HG02943 (cell line): Measurements from ENCODE around the gene LINC00632.
"Not testable (repeated sequence)": the region's sequence is repeated elsewhere in the genome, so short reads cannot be mapped to it uniquely, and the experiment has no call there.

Experiments
- ATAC-seq: cut with Tn5 transposase; IDR thresholded peaks from one replicate; pipeline ENCODE4 v1.9.1; 2021; ENCODE audit warnings: mild to moderate bottlenecking, low read depth, moderate library complexity; ENCODE audit not compliant: unreplicated experiment

LINC00632 gene

GRCh38 chrX:140709421-140709846 is at the start of gene LINC00632:
TSS of gene LINC00632 (plus strand) at chrX:140709759.
- ATAC-seq = no peak

DNA sequence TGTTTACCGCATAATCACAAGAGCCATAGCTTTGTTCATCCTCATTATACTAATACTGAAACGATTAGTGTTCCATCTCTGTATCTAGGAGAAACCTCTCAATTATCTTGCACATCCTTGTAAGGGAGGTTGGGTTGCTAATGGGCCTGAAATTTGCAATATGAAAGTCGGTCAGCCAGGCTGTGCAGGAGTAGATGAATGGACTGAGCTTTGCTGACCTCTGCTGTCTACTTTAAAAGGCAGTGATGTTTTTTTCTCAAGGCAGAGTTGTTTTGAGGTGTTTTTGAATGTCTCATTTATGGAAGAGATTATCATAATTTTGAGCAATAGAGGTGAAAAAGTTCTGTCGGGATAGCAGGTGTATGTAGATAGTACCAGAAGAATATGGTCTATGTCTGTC is 47.9 kb upstream of the LINC00632 start:
- ATAC-seq = no peak

DNA sequence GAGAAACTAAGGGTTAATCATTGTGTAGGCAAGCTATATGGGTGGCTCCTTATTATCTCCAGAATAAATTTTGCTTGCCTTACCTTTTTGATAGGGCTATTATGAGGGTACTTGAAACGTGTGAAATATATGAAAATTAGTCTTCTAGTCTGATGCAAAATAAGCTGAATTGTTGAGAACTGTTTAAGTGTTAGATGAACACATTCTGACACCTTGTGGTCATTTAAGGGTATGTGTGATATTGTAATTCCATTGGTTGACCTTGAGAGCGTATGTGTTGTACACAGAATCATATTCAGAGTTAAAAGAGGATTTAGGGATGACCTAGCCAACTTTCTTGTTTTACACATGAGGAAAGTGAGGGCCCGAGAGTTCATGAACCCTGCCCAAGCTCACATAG is 44.6 kb upstream of the LINC00632 start:
- no peak for ATAC-seq

DNA sequence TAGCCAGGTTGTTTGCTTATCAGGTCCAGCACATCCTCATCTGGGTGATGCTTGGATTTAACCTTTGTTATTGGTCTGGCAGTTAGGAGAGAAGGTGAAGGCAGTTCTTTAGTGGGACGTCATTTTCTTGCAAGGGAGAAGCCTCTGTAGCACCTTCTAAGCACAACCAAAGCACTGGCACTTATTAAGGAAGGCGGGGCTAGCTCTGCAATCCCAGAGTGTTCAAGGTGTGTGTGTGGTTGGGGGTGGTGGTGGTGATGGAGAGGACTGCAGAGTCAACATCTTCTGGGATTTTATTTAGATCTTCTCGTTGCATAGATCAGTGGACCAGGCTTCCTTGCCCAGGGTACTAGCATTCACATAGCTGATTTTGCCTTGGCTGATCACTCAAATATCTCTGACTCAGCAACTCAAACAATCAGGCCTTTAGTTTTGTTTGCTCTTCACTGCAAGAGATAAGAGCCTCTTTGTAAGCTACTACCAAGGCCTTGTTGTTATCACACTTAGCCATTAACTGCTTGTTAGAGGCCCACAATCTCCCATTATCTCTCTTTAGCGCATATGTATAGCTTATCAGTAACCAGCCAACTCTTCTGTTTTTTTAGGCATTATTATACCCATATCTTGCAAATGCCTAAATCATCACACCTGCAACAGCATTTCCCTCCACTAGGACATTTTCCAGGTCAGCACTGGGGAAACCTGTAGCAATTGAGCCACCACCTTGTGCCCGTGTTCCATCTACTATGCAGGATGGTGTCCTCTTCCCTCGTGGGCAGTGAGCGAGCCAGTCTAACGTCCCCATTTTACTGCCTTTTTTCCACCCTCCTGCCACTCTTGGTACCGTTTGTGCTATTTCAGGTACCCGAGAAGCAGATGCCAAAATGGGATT is 36.5 kb upstream of the LINC00632 start:
- ATAC-seq = no peak

GRCh38 chrX:140687706-140688105 is 21.9 kb upstream of the LINC00632 start:
- no peak for ATAC-seq

DNA sequence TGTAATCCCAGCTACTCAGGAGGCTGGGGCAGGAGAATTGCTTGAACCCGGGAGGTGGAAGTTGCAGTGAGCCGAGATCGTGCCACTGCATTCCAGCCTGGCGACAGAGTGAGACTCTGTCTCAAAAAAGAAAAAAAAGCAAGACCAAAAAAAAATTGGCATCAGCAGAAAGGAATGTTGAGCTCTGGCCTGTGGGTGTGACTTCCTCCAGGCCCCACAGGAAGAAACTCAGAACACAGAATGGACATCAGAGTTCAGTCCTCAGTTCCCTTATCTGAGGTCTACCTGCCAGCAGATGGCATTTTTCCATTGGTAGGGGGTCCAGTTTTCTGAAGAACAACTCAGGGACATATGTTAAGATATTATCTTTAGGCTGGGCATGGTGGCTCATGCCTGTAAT is 18.0 kb upstream of the LINC00632 start:
- ATAC-seq = not testable (repeated sequence)

DNA sequence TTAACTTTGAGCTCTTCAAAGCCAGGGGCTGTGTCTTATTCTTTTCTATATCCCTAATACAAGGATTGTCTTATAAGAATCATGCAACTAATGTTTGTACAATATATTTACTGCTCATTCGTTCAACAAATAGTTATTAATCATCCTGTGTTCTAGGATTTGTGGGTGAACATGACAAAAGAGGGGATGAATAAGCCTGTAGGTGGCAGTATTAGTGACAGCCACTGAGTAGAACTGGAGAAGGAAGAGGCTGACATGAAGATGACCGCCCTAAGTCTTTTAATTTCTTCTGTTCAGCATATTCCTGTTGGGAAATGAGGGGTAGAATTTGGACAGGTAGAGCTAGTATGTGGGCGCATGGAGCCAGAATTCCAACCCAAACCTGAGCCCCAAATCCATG is 11.9 kb upstream of the LINC00632 start:
- ATAC-seq = no peak

DNA sequence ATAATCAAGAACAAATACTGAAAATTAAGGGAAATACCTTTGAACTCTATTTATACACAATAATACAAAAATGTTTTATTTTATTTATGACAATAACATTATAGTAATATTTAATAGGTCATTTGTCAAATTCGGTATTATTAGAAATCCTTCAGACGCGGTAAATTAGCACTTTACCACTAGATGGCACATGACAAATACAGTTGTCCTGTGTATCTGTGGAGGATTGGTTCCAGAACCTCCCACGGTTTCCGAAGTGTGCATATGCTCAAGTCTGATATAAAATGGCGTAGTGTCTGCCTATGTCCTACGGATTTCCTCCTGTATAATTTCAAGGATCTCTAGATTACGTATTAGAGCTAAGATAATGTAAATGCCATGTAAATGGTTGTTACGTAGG is 8.1 kb upstream of the LINC00632 start:
- no peak for ATAC-seq

- ATAC-seq = no peak
These were observed 1.2 kb downstream of the LINC00632 start for GRCh38 chrX:140710710-140711109.

- no peak for ATAC-seq
These were observed 2.3 kb downstream of the LINC00632 start for GRCh38 chrX:140711894-140712293.

- ATAC-seq = no peak
These were observed 3.0 kb downstream of the LINC00632 start for GRCh38 chrX:140712413-140713173.

GRCh38 chrX:140713174-140713539 is 3.6 kb downstream of the LINC00632 start:
- no peak for ATAC-seq

GRCh38 chrX:140715787-140716186 is 6.2 kb downstream of the LINC00632 start:
- no peak for ATAC-seq

DNA sequence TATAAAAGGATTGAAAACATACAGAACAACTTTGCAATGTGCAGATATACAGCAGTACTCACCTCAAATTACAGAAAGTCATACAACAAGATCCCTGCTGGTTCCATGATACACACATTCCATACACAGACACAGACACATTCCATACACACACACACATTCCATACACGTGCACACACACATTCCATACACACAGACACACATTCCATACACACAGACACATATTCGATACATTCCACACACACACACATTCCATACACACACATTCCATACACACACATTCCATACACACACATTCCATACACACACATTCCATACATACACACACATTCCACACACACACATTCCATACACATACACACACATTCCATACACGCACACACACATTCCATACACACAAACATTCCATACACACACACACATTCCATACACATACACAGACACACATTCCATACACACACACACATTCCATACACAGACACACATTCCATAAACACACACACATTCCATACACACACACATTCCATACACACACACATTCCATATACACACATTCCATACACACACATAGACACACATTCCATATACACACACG is 13.7 kb downstream of the LINC00632 start:
- ATAC-seq = no peak

DNA sequence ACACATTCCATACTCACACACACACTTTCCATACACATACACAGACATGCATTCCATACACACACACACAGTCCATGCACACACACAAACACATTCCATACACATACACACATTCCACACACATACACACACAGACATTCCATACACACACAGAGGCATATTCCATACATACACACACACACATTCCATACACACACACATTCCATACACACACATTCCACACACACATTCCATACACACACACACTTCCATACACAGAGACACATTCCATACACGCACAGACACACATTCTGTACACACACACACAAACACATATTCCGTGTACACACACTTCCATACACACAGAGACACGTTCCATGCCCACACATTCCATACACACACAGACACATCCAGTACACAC is 14.8 kb downstream of the LINC00632 start:
- no peak for ATAC-seq

GRCh38 chrX:140724736-140725135 is 15.2 kb downstream of the LINC00632 start:
- ATAC-seq = no peak

DNA sequence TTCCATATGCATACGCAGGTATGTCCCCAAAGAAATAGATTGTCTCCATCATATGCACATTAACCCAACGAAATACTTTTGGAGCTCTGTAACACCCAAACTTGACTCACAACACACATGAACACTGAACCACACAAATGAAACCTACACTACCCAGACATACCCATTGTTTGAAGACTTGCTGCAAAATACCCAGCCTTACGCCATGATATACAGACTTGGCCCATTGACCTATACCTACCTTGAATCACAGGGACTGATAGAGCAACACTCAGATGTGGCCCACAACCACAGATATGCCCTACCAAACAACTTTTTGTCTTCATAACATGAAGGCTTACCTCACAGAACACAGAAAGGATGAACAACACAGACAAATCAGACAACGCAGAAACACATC is 15.9 kb downstream of the LINC00632 start:
- no peak for ATAC-seq

DNA sequence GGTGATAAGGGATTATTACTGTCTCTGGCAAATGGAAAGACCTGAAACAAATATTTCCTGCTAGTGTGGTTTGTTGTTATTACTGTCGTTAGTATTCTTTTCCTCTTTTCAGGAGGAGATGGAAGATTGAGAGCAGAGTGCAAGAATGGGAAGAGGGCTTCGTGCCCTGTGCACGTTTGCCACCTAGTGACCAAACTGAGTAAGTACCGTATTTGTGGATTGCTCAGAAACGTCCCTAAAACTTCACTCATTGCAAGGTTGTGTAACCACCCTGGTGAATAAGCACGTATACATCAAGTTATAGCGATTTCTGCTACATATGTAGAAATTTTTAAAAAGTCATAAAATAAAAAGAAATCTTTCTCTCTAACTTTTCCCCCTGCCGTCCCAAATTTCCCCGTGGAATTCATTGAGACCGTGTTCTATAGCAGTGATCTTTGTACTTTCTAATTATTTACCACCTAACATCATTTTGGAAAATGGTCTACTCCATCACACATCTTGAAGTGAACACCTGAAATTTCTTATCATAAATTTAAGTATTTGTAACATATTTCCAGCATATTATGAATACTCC is 24.3 kb downstream of the LINC00632 start:
- ATAC-seq = peak; percentile 81

DNA sequence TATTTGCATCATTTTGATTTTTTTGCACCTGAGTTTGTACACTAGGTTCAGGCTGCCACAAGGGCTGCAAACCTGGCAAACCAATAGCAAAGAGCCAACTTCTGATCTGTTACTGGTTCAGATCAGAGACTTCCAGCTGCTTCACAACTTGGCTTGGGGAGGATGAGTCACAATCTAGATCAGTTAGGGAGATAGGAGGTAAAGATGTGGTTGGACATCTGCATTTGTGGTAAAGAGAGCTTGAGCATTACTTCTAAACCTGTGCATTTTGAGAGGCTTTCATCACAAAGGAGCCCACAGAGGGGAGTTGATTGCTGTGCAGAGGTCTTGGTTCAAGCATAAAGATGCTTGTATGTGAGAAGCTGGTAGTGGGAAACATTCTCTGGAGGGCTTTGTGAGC is 34.5 kb downstream of the LINC00632 start:
- no peak for ATAC-seq

- ATAC-seq = no peak
These were observed 47.4 kb downstream of the LINC00632 start for GRCh38 chrX:140756941-140757340.

- peak; percentile 75 for ATAC-seq
These were observed 52.5 kb downstream of the LINC00632 start for GRCh38 chrX:140762061-140762460.
